Activated CD4-positive, alpha-beta T cell treated with anti-CD3 and anti-CD28 coated beads, Interleukin-2, amount 10 ng/mL, durations not matched to agents 7 days and 5 days (primary cell): ENCODE results near the gene DNM3. TPM values are rescaled to one million over a fixed set of nuclear protein-coding genes. Genes with fewer than 3 reads are reported as not detected.

Experiments used
- CTCF ChIA-PET: fragments of 350-600 bp; sonication (Branson Sonifier 250); formaldehyde crosslinking; loops from one replicate; lab custom pipeline; 2021; ENCODE audit warnings: antibody characterized with exemption; lab: Charles Lee
- POLR2A ChIA-PET: fragments of 350-600 bp; sonication (Branson Sonifier 250); formaldehyde crosslinking; loops from one replicate; lab custom pipeline; 2021; ENCODE audit warnings: antibody characterized with exemption; lab: Charles Lee
- DNase-seq: peaks from one replicate; pipeline ENCODE4 v3.0.0-alpha.2; 2020
- H3K27ac Mint-ChIP-seq: one replicate; pipeline ENCODE4 v1.8.0; 2021; ENCODE audit warnings: mild to moderate bottlenecking, moderate library complexity, mixed read lengths
- H3K27me3 Mint-ChIP-seq: one replicate; pipeline ENCODE4 v1.8.0; 2021; ENCODE audit warnings: mixed read lengths
- H3K36me3 Mint-ChIP-seq: one replicate; pipeline ENCODE4 v1.8.0; 2021; ENCODE audit warnings: low read depth, mixed read lengths
- H3K4me1 Mint-ChIP-seq: one replicate; pipeline ENCODE4 v1.8.0; 2021; ENCODE audit warnings: mixed read lengths
- H3K4me3 Mint-ChIP-seq: one replicate; pipeline ENCODE4 v1.8.0; 2021; ENCODE audit warnings: mild to moderate bottlenecking, moderate library complexity, mixed read lengths
- H3K9me3 Mint-ChIP-seq: one replicate; pipeline ENCODE4 v1.8.0; 2021; ENCODE audit warnings: mixed read lengths
- total RNA-seq, 2 experiments: library from RNA; stranded (reverse); gene quantifications; one replicate each; pipeline ENCODE4 v1.2.3, GENCODE V29; 2021

The DNM3 gene
- total RNA-seq, 2 experiments from 2014 or later = 2.1 TPM

DNA sequence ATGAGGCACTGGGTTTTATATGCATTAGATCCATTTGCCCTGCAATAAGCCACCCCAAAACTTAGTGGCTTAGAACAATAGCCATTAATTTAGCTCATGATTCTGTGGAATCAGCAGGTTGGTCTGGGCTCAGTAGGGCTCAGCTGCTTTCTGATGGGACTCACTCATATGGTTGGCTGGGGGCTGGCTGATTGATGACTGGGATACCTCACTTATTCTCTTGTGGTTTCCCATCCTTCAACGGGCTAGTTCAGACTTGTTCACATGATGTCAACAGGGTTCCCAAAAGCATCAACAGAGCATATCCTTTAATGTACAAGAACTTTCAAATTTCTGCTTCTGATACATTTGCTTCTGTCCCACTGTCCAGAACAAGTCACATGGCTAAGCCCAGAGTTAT lies 43.2 kb downstream of the DNM3 start:
- DNase-seq = no peak
- Mint-ChIP-seq H3K27me3 (no peaks in the 10 kb centered on the region), H3K4me3 (no peak overlapping the region), H3K36me3 (no peaks in the 10 kb centered on the region), H3K27ac (no peak overlapping the region), H3K9me3 (no peaks in the 10 kb centered on the region), H3K4me1 (peaks cover 15% of the 10 kb centered on the region)
- CTCF ChIA-PET = interaction anchor here (0.7 kb wide), 2 partner anchors 60 to 1815 kb away, joined by 3 read pairs; no protein-coding TSS in a partner anchor
- POLR2A ChIA-PET = no interaction called here

DNA sequence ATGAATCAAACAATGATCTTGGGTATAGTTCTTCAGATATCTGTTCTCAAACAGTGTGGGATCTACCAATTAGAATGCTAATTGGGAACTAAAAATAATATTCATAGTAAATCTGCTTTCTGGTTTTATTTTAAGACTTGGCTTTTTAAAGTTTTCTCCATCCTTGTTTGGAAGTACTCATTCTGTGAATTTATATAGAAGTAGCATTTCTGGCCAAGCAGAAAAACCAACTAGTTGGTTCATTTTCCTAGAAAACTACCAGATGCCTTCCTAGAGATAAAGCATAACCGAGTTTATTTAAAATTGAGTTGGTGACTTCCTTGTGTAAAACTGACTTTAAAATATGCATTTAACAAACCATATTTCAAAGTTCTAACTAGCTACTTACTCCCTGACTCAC lies 48.8 kb downstream of the DNM3 start:
- H3K9me3 Mint-ChIP-seq = no peaks in the 10 kb centered on the region
- POLR2A ChIA-PET = no interaction called here
- no peaks in the 10 kb centered on the region for H3K4me1 Mint-ChIP-seq
- no peaks in the 10 kb centered on the region for H3K27me3 Mint-ChIP-seq
- H3K27ac Mint-ChIP-seq = no peak overlapping the region
- H3K36me3 Mint-ChIP-seq = no peaks in the 10 kb centered on the region
- no peak for DNase-seq
- H3K4me3 Mint-ChIP-seq = no peak overlapping the region
- CTCF ChIA-PET = interaction anchor here (0.7 kb wide), 1 partner anchor 14 kb away, joined by 3 read pairs; no protein-coding TSS in a partner anchor

DNA sequence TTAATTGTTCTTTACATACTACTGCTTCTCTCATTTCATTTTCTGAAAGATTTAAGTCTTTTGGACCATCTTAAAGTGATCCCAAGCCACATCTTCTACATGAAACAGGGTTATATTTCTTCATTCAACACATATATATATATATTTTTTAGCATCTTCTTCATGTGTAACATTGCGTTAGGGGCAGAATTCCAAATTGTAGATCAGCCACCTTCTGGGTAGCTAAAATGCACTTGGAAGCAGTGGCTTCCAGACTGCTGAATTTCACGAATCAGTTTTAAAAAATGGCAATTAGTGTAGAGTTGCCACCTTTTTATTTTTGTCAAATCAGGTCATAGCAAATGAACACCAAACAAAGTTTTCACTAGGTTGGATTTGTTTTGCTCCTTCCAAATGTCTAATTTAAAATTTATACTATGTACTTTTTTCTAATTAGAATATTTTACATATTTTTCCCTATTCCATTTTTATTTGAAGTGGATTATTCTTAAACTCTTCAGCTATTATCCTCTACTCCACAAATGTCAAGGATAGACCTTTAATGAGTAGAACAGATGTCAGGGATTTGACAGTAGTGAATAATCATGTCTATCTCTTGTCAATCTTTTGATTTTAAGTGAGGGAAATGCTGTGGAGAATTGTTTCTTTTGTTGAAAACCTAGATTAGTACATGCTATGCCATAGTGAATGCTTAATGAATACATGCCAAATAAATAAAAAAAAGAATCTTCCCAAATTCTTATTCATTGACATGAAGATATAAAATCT lies 55.8 kb downstream of the DNM3 start:
- ChIA-PET CTCF (no interaction called here), POLR2A (no interaction called here)
- Mint-ChIP-seq H3K36me3 (no peaks in the 10 kb centered on the region), H3K4me1 (peaks cover 1% of the 10 kb centered on the region), H3K9me3 (no peaks in the 10 kb centered on the region), H3K27me3 (no peaks in the 10 kb centered on the region), H3K4me3 (no peak overlapping the region), H3K27ac (no peak overlapping the region)
- DNase-seq = no peak

DNA sequence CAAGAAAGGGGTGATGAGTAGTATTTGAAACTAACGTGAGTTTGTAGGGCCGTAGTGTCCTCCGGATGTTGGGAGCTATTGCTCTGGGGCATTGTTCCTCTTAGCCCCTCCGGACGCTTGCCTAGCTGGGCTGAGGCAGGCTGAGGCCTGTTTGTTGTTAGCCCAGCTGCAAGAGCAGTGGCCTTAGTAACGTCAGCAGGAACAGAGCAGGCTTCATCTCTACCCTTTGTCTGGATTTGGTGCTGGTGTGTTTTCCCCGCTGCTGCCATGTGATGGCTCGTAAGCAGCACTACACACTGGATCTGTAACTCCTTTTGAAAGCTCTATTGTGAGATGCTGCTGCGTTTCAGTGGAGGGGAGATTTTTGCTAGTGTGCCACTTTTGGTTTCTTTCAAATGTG lies 57.6 kb downstream of the DNM3 start:
- Mint-ChIP-seq H3K27me3 (no peaks in the 10 kb centered on the region), H3K9me3 (no peaks in the 10 kb centered on the region), H3K27ac (no peak overlapping the region), H3K36me3 (no peaks in the 10 kb centered on the region), H3K4me1 (peaks cover 4% of the 10 kb centered on the region), H3K4me3 (no peak overlapping the region)
- ChIA-PET CTCF (interaction anchor here (0.6 kb wide), 1 partner anchor 9 kb away, joined by 3 read pairs; no protein-coding TSS in a partner anchor), POLR2A (no interaction called here)
- no peak for DNase-seq

DNA sequence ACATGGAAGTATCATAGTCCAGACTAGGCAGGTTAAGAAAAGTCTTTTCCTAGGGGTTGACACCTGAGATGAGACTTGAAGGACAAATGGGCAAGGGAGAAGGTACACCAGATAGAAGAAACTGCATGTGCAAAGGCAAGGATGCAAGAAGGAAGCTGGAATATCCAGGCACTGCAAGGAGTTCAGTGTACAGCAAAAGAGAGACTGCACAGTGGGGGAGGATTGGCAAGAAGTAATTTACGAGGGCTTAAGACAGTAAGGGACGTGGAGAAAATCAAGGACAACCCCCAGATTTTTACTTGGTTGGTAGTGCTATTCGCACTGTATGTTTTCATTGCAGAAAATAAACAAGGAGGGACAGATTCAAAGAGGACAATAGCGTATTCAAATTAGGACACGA lies 58.5 kb downstream of the DNM3 start:
- H3K4me3 Mint-ChIP-seq = no peak overlapping the region
- no peaks in the 10 kb centered on the region for H3K27me3 Mint-ChIP-seq
- ChIA-PET CTCF (no interaction called here), POLR2A (interaction anchor here (0.6 kb wide), 1 partner anchor 97 kb away, joined by 3 read pairs; no protein-coding TSS in a partner anchor)
- no peak for DNase-seq
- H3K27ac Mint-ChIP-seq = no peak overlapping the region
- no peaks in the 10 kb centered on the region for H3K36me3 Mint-ChIP-seq
- no peaks in the 10 kb centered on the region for H3K9me3 Mint-ChIP-seq
- peaks cover 4% of the 10 kb centered on the region for H3K4me1 Mint-ChIP-seq

DNA sequence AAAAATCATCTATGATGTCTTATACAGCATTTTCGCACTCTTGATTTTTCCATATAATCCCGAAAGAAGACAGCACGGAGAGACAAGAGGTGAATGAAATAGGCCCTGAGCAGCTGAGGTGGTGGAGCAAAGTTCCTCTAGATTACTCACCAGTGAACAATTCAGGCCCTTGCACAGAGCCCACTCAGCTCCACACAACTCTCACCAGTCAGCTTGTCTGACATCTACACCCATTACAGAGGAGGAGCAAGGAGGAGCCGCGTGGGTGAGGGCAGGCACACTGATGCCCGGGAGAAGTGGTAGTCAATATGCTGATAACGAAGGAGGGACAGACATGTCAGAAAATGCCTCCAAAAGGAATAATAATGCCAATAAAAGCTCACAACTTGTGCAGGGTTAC lies 59.9 kb downstream of the DNM3 start:
- DNase-seq = no peak
- CTCF ChIA-PET = interaction anchor here (1.4 to 1.5 kb wide), 2 partner anchors 8 to 105 kb away, joined by 3 to 5 read pairs; no protein-coding TSS in a partner anchor
- Mint-ChIP-seq H3K4me1 (peaks cover 4% of the 10 kb centered on the region), H3K27me3 (no peaks in the 10 kb centered on the region), H3K27ac (no peak overlapping the region), H3K9me3 (no peaks in the 10 kb centered on the region), H3K36me3 (no peaks in the 10 kb centered on the region), H3K4me3 (no peak overlapping the region)
- POLR2A ChIA-PET = no interaction called here

DNA sequence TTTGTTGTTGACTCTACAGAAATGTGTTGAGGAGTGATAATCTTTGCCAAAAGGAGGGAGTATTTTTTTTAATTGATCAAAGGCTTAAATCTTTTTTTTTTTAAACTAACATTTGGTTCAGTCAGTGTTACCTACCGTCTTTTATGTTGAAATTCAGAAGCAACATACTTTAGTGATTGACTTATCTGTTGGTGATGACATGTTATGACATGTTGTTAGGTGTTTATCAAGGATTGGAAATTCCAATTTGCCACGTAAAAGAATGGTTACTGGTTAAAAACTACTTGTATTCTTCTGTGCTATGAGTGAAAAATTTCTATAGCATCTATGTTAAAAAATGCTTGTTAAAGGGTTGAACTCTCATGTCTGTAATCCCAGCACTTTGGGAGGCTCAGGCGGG lies 61.2 kb downstream of the DNM3 start:
- ChIA-PET POLR2A (no interaction called here), CTCF (interaction anchor here (1.4 kb wide), 1 partner anchor 9 kb away, joined by 3 read pairs; no protein-coding TSS in a partner anchor)
- H3K4me1 Mint-ChIP-seq = peaks cover 4% of the 10 kb centered on the region
- H3K9me3 Mint-ChIP-seq = no peaks in the 10 kb centered on the region
- no peak overlapping the region for H3K27ac Mint-ChIP-seq
- no peak overlapping the region for H3K4me3 Mint-ChIP-seq
- DNase-seq = no peak
- H3K27me3 Mint-ChIP-seq = peaks cover 2% of the 10 kb centered on the region
- H3K36me3 Mint-ChIP-seq = no peaks in the 10 kb centered on the region

DNA sequence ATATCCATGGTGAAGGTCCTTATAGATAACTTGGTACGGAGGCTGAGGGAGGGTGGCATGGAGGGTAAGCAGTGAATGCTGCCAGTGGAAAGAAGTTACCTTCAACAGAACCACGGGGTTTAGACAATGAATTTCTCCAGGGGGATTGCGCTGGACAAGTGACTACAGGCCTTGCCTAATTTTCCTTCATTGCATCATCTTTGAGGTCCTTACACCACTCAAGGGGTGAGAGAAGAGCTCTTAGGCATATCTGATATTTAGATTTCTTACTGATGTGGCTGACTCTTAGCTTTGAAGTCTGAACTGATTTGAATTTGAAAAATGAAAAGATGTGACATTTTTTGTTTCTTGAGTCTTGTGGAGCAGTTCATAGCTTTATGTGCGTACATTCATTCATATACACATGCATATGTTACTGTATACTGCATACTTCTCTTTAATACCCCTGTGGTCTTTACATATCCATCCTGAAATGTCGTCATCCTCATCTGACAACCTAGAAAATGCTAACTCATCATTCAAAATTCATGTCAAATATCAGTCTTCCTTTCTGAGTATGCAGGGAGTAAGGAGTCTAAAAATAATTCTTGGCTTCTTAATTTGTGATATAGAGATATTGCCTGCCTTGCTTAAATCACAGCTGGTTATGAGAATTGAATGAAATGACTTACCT lies 63.6 kb downstream of the DNM3 start:
- peaks cover 5% of the 10 kb centered on the region for H3K4me1 Mint-ChIP-seq
- H3K36me3 Mint-ChIP-seq = no peaks in the 10 kb centered on the region
- DNase-seq = no peak
- ChIA-PET POLR2A (interaction anchor here (0.7 kb wide), 1 partner anchor 24 kb away, joined by 3 read pairs; no protein-coding TSS in a partner anchor), CTCF (interaction anchor here (0.9 kb wide), 1 partner anchor 19 kb away, joined by 3 read pairs; no protein-coding TSS in a partner anchor)
- H3K27ac Mint-ChIP-seq = no peak overlapping the region
- peaks cover 2% of the 10 kb centered on the region for H3K27me3 Mint-ChIP-seq
- no peak overlapping the region for H3K4me3 Mint-ChIP-seq
- H3K9me3 Mint-ChIP-seq = no peaks in the 10 kb centered on the region

DNA sequence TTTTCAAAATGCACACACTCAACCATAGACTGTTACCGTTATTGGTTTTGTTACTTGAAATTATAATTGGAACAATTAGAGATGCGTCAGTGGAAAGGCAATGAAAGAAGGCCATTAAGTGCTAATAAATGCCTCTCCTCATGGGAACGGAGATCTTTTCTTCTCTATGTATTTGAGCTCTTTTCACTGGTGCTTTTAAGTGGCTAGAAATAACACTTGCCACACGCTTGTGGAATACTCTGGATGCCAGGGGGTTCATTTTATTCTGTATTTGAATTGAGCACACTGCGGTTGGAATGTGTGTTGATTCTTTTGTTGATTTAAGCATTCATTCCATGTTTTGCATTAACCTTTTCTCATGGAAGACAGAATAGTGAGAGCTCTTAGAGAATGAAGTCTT lies 68.4 kb downstream of the DNM3 start:
- POLR2A ChIA-PET = no interaction called here
- CTCF ChIA-PET = interaction anchor here (0.6 kb wide), 2 partner anchors 39 to 340 kb away, joined by 6 read pairs; no protein-coding TSS in a partner anchor

DNA sequence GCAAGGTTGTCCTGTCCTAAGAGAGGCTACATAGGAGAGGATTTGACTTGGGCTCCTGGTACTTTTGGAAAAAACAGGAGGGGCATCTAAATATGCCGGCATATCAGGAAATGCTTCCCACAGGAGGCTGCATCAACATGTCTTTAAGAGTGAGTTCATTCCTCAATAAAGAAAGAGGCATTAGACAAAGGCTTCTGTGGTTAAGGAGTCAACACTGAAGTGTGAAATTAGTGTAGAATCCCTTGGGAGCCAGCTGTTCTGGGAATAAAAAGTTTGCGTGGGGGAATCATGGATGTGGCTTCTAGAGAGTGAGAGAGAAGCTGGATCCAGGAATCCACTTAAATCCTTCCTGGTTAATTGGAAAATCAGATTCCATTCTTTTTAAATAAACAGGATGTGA lies 69.5 kb downstream of the DNM3 start:
- H3K9me3 Mint-ChIP-seq = no peaks in the 10 kb centered on the region
- H3K27me3 Mint-ChIP-seq = peaks cover 2% of the 10 kb centered on the region
- no peak for DNase-seq
- H3K4me1 Mint-ChIP-seq = peaks cover 2% of the 10 kb centered on the region
- POLR2A ChIA-PET = no interaction called here
- no peak overlapping the region for H3K4me3 Mint-ChIP-seq
- CTCF ChIA-PET = no interaction called here
- no peaks in the 10 kb centered on the region for H3K36me3 Mint-ChIP-seq
- no peak overlapping the region for H3K27ac Mint-ChIP-seq

More for the DNA sequence above, 68.4 kb downstream of the DNM3 start:
- no peak overlapping the region for H3K4me3 Mint-ChIP-seq
- no peak overlapping the region for H3K27ac Mint-ChIP-seq
- H3K4me1 Mint-ChIP-seq = peaks cover 2% of the 10 kb centered on the region
- H3K27me3 Mint-ChIP-seq = peaks cover 2% of the 10 kb centered on the region
- no peaks in the 10 kb centered on the region for H3K9me3 Mint-ChIP-seq
- no peak for DNase-seq
- no peaks in the 10 kb centered on the region for H3K36me3 Mint-ChIP-seq

DNA sequence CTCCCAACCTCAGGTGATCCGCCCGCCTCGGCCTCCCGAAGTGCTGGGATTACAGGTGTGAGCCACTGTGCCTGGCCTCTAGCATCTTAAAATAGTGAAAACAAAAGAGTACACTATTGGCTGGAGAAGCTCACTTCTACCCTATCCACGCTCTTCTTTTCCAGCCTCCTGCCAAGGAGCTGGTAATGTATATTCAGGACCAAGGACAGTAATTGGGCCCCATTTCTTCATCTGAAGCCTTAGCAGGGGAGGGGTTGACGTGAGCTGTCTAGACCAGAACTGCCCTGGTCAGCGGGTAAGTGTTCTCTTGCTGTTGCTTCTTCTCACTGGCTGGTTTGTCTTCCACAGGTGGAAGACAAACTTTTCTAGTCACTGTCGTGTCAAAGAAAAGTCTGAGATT lies 70.2 kb downstream of the DNM3 start:
- H3K27me3 Mint-ChIP-seq = peaks cover 2% of the 10 kb centered on the region
- ChIA-PET CTCF (no interaction called here), POLR2A (no interaction called here)
- H3K27ac Mint-ChIP-seq = no peak overlapping the region
- no peaks in the 10 kb centered on the region for H3K9me3 Mint-ChIP-seq
- H3K36me3 Mint-ChIP-seq = no peaks in the 10 kb centered on the region
- peaks cover 2% of the 10 kb centered on the region for H3K4me1 Mint-ChIP-seq
- no peak overlapping the region for H3K4me3 Mint-ChIP-seq
- DNase-seq = no peak

DNA sequence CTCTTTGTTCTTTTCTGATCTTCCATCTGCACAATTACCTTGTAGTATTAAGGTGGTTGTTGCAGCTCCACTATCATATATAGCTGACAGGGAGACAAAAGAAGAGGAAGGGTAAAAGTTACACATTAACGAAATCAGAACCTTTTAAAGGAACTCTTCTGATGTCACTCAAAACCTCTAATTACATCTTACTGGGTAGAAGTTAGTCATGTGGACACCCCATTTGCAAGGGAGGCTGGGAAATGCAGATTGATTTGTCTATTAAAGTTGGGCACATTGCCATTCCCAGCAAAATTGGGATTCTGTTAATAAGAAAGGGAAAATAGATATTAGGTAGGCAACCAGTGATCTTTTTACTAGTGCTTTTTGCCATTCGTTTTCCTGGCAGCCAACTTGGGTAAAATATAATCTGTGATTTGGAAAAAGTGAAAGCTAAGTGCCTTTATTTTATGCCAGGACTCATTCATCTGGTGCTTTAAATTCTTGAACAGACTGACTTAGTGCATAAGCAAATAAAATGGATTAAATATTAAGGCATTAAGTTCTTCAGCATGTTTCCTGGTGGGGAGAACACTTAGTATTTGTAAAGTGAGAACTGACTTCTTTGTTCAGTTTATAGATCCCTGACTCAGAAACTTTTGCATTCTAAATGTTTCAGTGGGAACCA lies 71.3 kb downstream of the DNM3 start:
- Mint-ChIP-seq H3K36me3 (no peaks in the 10 kb centered on the region), H3K27ac (no peak overlapping the region), H3K9me3 (no peaks in the 10 kb centered on the region), H3K27me3 (no peaks in the 10 kb centered on the region), H3K4me1 (peaks cover 2% of the 10 kb centered on the region), H3K4me3 (no peak overlapping the region)
- no peak for DNase-seq
- CTCF ChIA-PET = no interaction called here
- POLR2A ChIA-PET = no interaction called here

DNA sequence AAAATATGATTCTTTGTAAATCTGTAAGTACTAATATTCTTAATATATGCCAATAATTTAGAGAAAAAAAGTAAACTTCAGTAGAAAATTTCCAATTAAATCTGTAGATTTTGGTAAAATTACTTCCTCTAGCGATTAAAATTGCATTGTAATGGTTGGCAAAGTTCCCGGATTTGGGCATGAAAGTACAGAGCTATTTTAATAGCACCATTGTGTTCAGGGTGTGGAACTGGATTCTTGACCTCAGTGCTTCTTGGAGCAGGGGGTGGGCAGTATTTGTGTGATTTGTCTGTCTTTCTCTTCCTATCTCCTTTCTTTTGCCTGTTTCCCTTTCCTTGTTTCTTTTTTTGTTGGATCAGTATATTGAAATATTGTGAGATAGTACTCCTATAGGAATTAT lies 72.1 kb downstream of the DNM3 start:
- Mint-ChIP-seq H3K4me1 (peaks cover 2% of the 10 kb centered on the region), H3K9me3 (no peaks in the 10 kb centered on the region), H3K27me3 (no peaks in the 10 kb centered on the region), H3K27ac (no peak overlapping the region), H3K36me3 (no peaks in the 10 kb centered on the region), H3K4me3 (no peak overlapping the region)
- POLR2A ChIA-PET = no interaction called here
- CTCF ChIA-PET = no interaction called here
- DNase-seq = no peak
